Glomerular visceral epithelial cell (primary cell): ENCODE measurements around the gene PLAC8.
"Not testable (repeated sequence)": the region's sequence is repeated elsewhere in the genome, so short reads cannot be mapped to it uniquely, and the experiment has no call there.

Experiments used
- DNase-seq: peaks from one replicate; pipeline ENCODE4 v3.0.0-alpha.2; 2016; ENCODE audit errors: extremely low spot score

Gene PLAC8

GRCh38 chr4:83067058-83067639, 47.4 kb downstream of the PLAC8 start:
- no peak for DNase-seq

GRCh38 chr4:83065266-83065665, 49.3 kb downstream of the PLAC8 start:
- no peak for DNase-seq

GRCh38 chr4:83062739-83063138, 51.8 kb downstream of the PLAC8 start:
- no peak for DNase-seq

GRCh38 chr4:83054928-83055327, 59.6 kb downstream of the PLAC8 start:
- peak; percentile 21 for DNase-seq

GRCh38 chr4:83048781-83049180, 65.7 kb downstream of the PLAC8 start:
- DNase-seq: not testable (repeated sequence)

- no peak for DNase-seq
Measured at GRCh38 chr4:83046693-83047473, 67.6 kb downstream of the PLAC8 start.

- no peak for DNase-seq
Measured at GRCh38 chr4:83043801-83044407, 70.6 kb downstream of the PLAC8 start.

- not testable (repeated sequence) for DNase-seq
Measured at GRCh38 chr4:83043157-83043556, 71.4 kb downstream of the PLAC8 start.

GRCh38 chr4:83040269-83040668, 74.3 kb downstream of the PLAC8 start:
- DNase-seq: no peak
